Neural progenitor cell (in vitro differentiated cells): Measurements from ENCODE around the gene EMC10. TPM values are rescaled to one million over a fixed set of nuclear protein-coding genes. Genes with fewer than 3 reads are reported as not detected.

Experiments used
- DNase-seq: peaks from one replicate; pipeline ENCODE4 v3.0.0-alpha.2; 2016; ENCODE audit warnings: low spot score
- H2AFZ ChIP-seq: fragments of 200-600 bp; sonication (generic); replicated peaks from 2 replicates; pipeline ENCODE4 v1.6.1; 2016; ENCODE audit warnings: antibody characterized with exemption
- H3F3A ChIP-seq: fragments of 200-600 bp; sonication (generic); 2 replicates; pipeline ENCODE4 v1.6.1; 2016; ENCODE audit warnings: antibody characterized with exemption, low read depth
- H3K27ac ChIP-seq: fragments of 200-600 bp; sonication (generic); 2 replicates; pipeline ENCODE4 v1.5.1; 2016; ENCODE audit warnings: mild to moderate bottlenecking
- H3K27me3 ChIP-seq: fragments of 200-600 bp; sonication (generic); 2 replicates; pipeline ENCODE4 v1.6.1; 2016; ENCODE audit warnings: mild to moderate bottlenecking, moderate library complexity
- H3K36me3 ChIP-seq: fragments of 200-600 bp; sonication (generic); 2 replicates; pipeline ENCODE4 v1.5.1; 2016
- H3K4me1 ChIP-seq: fragments of 200-600 bp; sonication (generic); 2 replicates; pipeline ENCODE4 v1.6.1; 2016; ENCODE audit warnings: mixed run types
- H3K4me2 ChIP-seq: fragments of 200-600 bp; sonication (generic); 2 replicates; pipeline ENCODE4 v1.6.1; 2016
- H3K4me3 ChIP-seq: fragments of 200-600 bp; sonication (generic); 2 replicates; pipeline ENCODE4 v1.5.1; 2016
- H3K79me2 ChIP-seq: fragments of 200-600 bp; sonication (generic); 2 replicates; pipeline ENCODE4 v1.6.1; 2016; ENCODE audit warnings: low read depth
- H3K9ac ChIP-seq: fragments of 200-600 bp; sonication (generic); 2 replicates; pipeline ENCODE4 v1.6.1; 2016
- H3K9me3 ChIP-seq: fragments of 200-600 bp; sonication (generic); 2 replicates; pipeline ENCODE4 v1.5.1; 2016; ENCODE audit warnings: low read depth
- H4K20me1 ChIP-seq: fragments of 200-600 bp; sonication (generic); 2 replicates; pipeline ENCODE4 v1.6.1; 2016; ENCODE audit warnings: low read depth
- H3K27ac Mint-ChIP-seq: 3 replicates; pipeline ENCODE4 v1.8.0; 2021; ENCODE audit warnings: mixed read lengths
- H3K27me3 Mint-ChIP-seq: 2 replicates; pipeline ENCODE4 v1.8.0; 2022; ENCODE audit warnings: low read depth, mild to moderate bottlenecking, inconsistent platforms, moderate library complexity, mixed read lengths; ENCODE audit not compliant: insufficient read depth
- H3K36me3 Mint-ChIP-seq: 3 replicates; pipeline ENCODE4 v1.8.0; 2021; ENCODE audit warnings: mixed read lengths
- H3K4me1 Mint-ChIP-seq: 3 replicates; pipeline ENCODE4 v1.8.0; 2021; ENCODE audit warnings: mixed read lengths
- H3K4me3 Mint-ChIP-seq: 3 replicates; pipeline ENCODE4 v1.8.0; 2021; ENCODE audit warnings: mild to moderate bottlenecking, moderate library complexity, mixed read lengths
- H3K9me3 Mint-ChIP-seq: 3 replicates; pipeline ENCODE4 v1.8.0; 2020; ENCODE audit warnings: mixed read lengths
- EZH2 ChIP-seq: fragments of 200-600 bp; sonication (generic); IDR thresholded peaks from 2 replicates; pipeline ENCODE4 v1.6.1; 2017; ENCODE audit warnings: antibody characterized with exemption, mild to moderate bottlenecking, moderate library complexity
- EZH2phosphoT487 ChIP-seq: fragments of 200-600 bp; sonication (generic); IDR thresholded peaks from 2 replicates; pipeline ENCODE4 v1.6.1; 2017; ENCODE audit warnings: antibody characterized with exemption
- total RNA-seq: library from RNA; depleted of rRNA; stranded (reverse); fragments of >200 nt; gene quantifications from 2 replicates; pipeline ENCODE4 v1.2.3, GENCODE V29; 2015; ENCODE audit warnings: low replicate concordance
- TF ChIP-seq, protein P1 (sequence below): fragments of 200-600 bp; sonication (generic); IDR thresholded peaks from 2 replicates; pipeline ENCODE4 v1.5.1; 2017; ENCODE audit warnings: antibody characterized with exemption, mild to moderate bottlenecking

The EMC10 gene
- total RNA-seq, 1 donor from 2014 or later = 32.9 TPM

- Histone ChIP-seq H3K79me2 (no peaks in the 10 kb centered on the region), H3K9me3 (no peaks in the 10 kb centered on the region), H3K4me2 (no peak overlapping the region), H3K36me3 (no peaks in the 10 kb centered on the region), H3K9ac (no peak overlapping the region), H3F3A (no peaks in the 10 kb centered on the region), H4K20me1 (no peaks in the 10 kb centered on the region), H2AFZ (no peak overlapping the region), H3K27ac (no peak overlapping the region), H3K4me3 (no peak overlapping the region), H3K27me3 (no peaks in the 10 kb centered on the region), H3K4me1 (peaks cover 9% of the 10 kb centered on the region)
- TF ChIP-seq EZH2 (no peak), EZH2phosphoT487 (no peak)
- TF ChIP-seq, protein P1, sequence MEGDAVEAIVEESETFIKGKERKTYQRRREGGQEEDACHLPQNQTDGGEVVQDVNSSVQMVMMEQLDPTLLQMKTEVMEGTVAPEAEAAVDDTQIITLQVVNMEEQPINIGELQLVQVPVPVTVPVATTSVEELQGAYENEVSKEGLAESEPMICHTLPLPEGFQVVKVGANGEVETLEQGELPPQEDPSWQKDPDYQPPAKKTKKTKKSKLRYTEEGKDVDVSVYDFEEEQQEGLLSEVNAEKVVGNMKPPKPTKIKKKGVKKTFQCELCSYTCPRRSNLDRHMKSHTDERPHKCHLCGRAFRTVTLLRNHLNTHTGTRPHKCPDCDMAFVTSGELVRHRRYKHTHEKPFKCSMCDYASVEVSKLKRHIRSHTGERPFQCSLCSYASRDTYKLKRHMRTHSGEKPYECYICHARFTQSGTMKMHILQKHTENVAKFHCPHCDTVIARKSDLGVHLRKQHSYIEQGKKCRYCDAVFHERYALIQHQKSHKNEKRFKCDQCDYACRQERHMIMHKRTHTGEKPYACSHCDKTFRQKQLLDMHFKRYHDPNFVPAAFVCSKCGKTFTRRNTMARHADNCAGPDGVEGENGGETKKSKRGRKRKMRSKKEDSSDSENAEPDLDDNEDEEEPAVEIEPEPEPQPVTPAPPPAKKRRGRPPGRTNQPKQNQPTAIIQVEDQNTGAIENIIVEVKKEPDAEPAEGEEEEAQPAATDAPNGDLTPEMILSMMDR = peak; percentile 36
- Mint-ChIP-seq H3K27me3 (peaks cover 9% of the 10 kb centered on the region), H3K4me3 (no peak overlapping the region), H3K9me3 (no peaks in the 10 kb centered on the region), H3K36me3 (peaks cover 11% of the 10 kb centered on the region), H3K4me1 (peaks cover 10% of the 10 kb centered on the region), H3K27ac (no peak overlapping the region)
- no peak for DNase-seq
Measured at GRCh38 chr19:50518091-50519005, 42.0 kb downstream of the EMC10 start.

DNA sequence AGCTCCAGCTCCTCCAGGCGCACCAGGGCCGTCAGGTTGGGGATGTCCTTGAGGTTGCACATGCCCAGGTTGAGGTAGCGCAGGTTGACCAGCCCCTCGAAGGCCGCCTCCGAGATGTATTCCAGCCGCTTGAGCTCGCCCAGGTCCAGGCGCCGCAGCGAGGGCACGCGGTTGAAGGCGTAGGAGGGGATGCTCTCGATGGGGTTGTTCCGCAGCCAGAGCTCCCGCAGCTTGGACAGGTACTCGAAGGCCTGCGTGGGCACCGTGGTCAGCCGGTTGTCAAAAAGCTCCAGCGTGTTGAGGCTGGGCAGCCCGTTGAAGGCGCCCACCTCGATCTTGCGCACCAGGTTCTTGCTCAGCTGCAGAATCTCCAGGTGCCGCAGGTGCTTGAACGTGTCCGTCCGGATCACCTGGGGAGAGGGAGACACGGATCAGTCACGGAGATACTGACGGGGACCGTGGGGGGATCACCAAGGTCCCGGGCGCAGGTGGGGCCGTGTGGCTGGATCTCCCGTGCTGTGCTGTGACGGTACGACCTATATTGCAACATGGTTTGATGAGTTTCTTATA lies 42.8 kb downstream of the EMC10 start:
- H3K9me3 ChIP-seq = no peaks in the 10 kb centered on the region
- TF ChIP-seq, protein P1 = no peak
- TF ChIP-seq EZH2 (no peak), EZH2phosphoT487 (no peak)
- no peaks in the 10 kb centered on the region for H4K20me1 ChIP-seq
- H3K27me3 ChIP-seq = no peaks in the 10 kb centered on the region
- no peak overlapping the region for H3K27ac ChIP-seq
- no peak overlapping the region for H3K4me2 ChIP-seq
- no peak overlapping the region for H3K27ac Mint-ChIP-seq
- peaks cover 14% of the 10 kb centered on the region for H3K36me3 Mint-ChIP-seq
- peaks cover 8% of the 10 kb centered on the region for H3K27me3 Mint-ChIP-seq
- H3K9ac ChIP-seq = no peak overlapping the region
- no peak overlapping the region for H2AFZ ChIP-seq
- H3K4me1 ChIP-seq = peaks cover 4% of the 10 kb centered on the region
- H3K4me3 Mint-ChIP-seq = no peak overlapping the region
- no peaks in the 10 kb centered on the region for H3K79me2 ChIP-seq
- H3K9me3 Mint-ChIP-seq = no peaks in the 10 kb centered on the region
- H3F3A ChIP-seq = no peaks in the 10 kb centered on the region
- no peak overlapping the region for H3K4me3 ChIP-seq
- peaks cover 4% of the 10 kb centered on the region for H3K4me1 Mint-ChIP-seq
- DNase-seq = no peak
- H3K36me3 ChIP-seq = no peaks in the 10 kb centered on the region

GRCh38 chr19:50520822-50521465 lies 44.6 kb downstream of the EMC10 start:
- Mint-ChIP-seq H3K9me3 (no peaks in the 10 kb centered on the region), H3K36me3 (peaks cover 18% of the 10 kb centered on the region), H3K4me1 (peaks cover under 1% of the 10 kb centered on the region)

More at GRCh38 chr19:50520822-50521465, 44.6 kb downstream of the EMC10 start:
- Histone ChIP-seq H3K36me3 (no peaks in the 10 kb centered on the region), H3K27ac (no peak overlapping the region), H3K4me3 (no peak overlapping the region), H3F3A (no peaks in the 10 kb centered on the region), H3K79me2 (no peaks in the 10 kb centered on the region), H3K4me2 (no peak overlapping the region), H2AFZ (no peak overlapping the region), H3K4me1 (no peaks in the 10 kb centered on the region), H3K9me3 (no peaks in the 10 kb centered on the region), H3K27me3 (no peaks in the 10 kb centered on the region), H4K20me1 (peaks cover 4% of the 10 kb centered on the region), H3K9ac (no peak overlapping the region)
- TF ChIP-seq, protein P1 = no peak
- TF ChIP-seq EZH2 (no peak), EZH2phosphoT487 (no peak)
- Mint-ChIP-seq H3K4me3 (no peak overlapping the region), H3K27me3 (peaks cover 5% of the 10 kb centered on the region), H3K27ac (no peak overlapping the region)
- DNase-seq = no peak
